OCI-LY3 (cell line): ENCODE results near the gene CEACAM8.
"Not testable (repeated sequence)": the region's sequence is repeated elsewhere in the genome, so short reads cannot be mapped to it uniquely, and the experiment has no call there.

ENCODE experiments used
- H2AFZ ChIP-seq: fragments of 200-600, 300-600 bp; shearing (Covaris generic); 2 replicates; pipeline ENCODE4 v1.6.0; 2014; ENCODE audit warnings: antibody characterized with exemption, low read depth, low read length
- H3K27ac ChIP-seq: fragments of 200-600, 300-600 bp; sonication (generic); 2 replicates; pipeline ENCODE4 v1.5.1; 2014; ENCODE audit warnings: mild to moderate bottlenecking, low read length, moderate library complexity, mixed read lengths
- H3K27me3 ChIP-seq: fragments of 200-600, 300-600 bp; sonication (generic); 2 replicates; pipeline ENCODE4 v1.6.1; 2014; ENCODE audit warnings: low read depth, low read length, mixed read lengths
- H3K36me3 ChIP-seq: fragments of 200-600, 300-600 bp; sonication (generic); replicated peaks from 2 replicates; pipeline ENCODE3; 2014; ENCODE audit warnings: low read depth, low read length, mixed read lengths
- H3K4me1 ChIP-seq: fragments of 300-600, 200-600 bp; sonication (generic); 2 replicates; pipeline ENCODE4 v1.6.1; 2014; ENCODE audit warnings: low read length, mixed read lengths
- H3K4me2 ChIP-seq: fragments of 200-600, 300-600 bp; sonication (generic); 2 replicates; pipeline ENCODE4 v1.6.1; 2014; ENCODE audit warnings: low read length, mixed read lengths
- H3K4me3 ChIP-seq: fragments of 300-600, 200-600 bp; sonication (generic); 2 replicates; pipeline ENCODE4 v1.5.1; 2014; ENCODE audit warnings: antibody characterized with exemption, mild to moderate bottlenecking, low read length, moderate library complexity
- H3K79me2 ChIP-seq: fragments of 300-600, 200-600 bp; shearing (Covaris generic); 2 replicates; pipeline ENCODE4 v1.6.1; 2014; ENCODE audit warnings: mild to moderate bottlenecking, low read length, mixed read lengths
- H3K9ac ChIP-seq: fragments of 300-600, 200-600 bp; shearing (Covaris generic); 2 replicates; pipeline ENCODE4 v1.6.0; 2014; ENCODE audit warnings: mild to moderate bottlenecking, low read length, moderate library complexity
- H3K9me3 ChIP-seq: fragments of 200-600, 300-600 bp; shearing (Covaris generic); 2 replicates; pipeline ENCODE4 v1.6.1; 2014; ENCODE audit warnings: low read length, mixed read lengths; ENCODE audit not compliant: insufficient read depth
- H4K20me1 ChIP-seq: fragments of 200-600, 300-600 bp; sonication (generic); 2 replicates; pipeline ENCODE4 v1.6.1; 2016; ENCODE audit warnings: low read length, mixed read lengths; ENCODE audit not compliant: insufficient read depth
- CTCF ChIP-seq: fragments of 200-600, 300-600 bp; sonication (generic); IDR thresholded peaks from 2 replicates; pipeline ENCODE4 v1.5.1; 2014; ENCODE audit warnings: antibody characterized with exemption, low read length, low read depth
- EZH2phosphoT487 ChIP-seq: fragments of 200-600 bp; shearing (Covaris generic); IDR thresholded peaks from 2 replicates; pipeline ENCODE4 v1.6.1; 2018; ENCODE audit warnings: antibody characterized with exemption, mixed run types, low read depth

The CEACAM8 gene

DNA sequence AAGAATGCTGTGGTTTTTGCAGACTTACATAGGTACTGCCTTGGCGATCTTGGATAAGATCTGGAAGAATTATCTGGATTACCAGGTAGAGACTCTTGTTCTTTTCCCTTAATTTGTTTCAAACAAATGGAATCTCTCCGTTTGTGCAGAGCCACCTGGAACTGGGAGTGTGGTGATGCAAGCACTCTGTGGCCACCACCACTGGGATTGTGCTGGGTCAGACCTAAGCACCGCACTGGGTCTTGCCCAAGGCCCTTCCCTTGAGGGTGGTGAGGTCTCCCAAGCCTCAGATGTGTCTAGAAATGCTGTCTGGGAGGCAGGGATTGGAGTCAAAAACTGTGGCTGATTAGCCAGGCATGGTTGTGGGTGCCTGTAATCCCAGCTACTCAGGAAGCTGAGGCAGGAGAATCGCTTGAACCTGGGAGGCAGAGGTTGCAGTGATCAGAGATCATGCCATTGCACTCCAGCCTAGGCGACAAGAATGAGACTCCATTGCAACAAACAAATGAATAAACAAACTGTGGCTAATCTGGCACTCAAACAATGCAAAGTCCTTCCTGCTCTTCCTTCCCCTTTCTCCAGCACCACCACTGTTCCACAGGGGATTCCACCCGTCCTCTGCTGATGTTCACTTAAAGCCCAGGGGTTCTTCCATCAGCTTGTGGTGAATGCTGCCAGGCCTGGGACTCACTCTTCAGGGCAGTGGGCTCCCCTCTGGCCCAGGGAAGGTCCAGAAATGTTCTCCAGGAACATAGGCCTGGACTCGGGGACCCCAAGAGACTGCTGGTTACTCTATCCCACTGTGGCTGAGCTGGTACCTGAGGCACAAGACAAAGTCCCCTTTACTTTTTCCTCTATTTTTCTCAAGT, 55.6 kb downstream of the CEACAM8 start:
- H3K27me3 ChIP-seq, result peaks cover 33% of the 10 kb centered on the region
- no peaks in the 10 kb centered on the region for H4K20me1 ChIP-seq

GRCh38 chr19:42535276-42535675, 59.4 kb downstream of the CEACAM8 start:
- not testable (repeated sequence) for H3K4me3 ChIP-seq, H3K9me3 ChIP-seq, H4K20me1 ChIP-seq, H3K79me2 ChIP-seq, H3K27ac ChIP-seq, H3K9ac ChIP-seq, H3K36me3 ChIP-seq, H2AFZ ChIP-seq, H3K4me2 ChIP-seq, H3K4me1 ChIP-seq
- H3K27me3 ChIP-seq, result peaks cover 43% of the 10 kb centered on the region

More for the DNA sequence above, 55.6 kb downstream of the CEACAM8 start:
- no peak overlapping the region for H3K4me2 ChIP-seq
- TF ChIP-seq EZH2phosphoT487, result no peak
- no peak for TF ChIP-seq CTCF
- H3K27ac ChIP-seq, result no peak overlapping the region
- no peak overlapping the region for H3K4me3 ChIP-seq
- no peaks in the 10 kb centered on the region for H3K79me2 ChIP-seq
- H3K4me1 ChIP-seq, result no peaks in the 10 kb centered on the region
- no peak overlapping the region for H3K9ac ChIP-seq
- no peaks in the 10 kb centered on the region for H3K9me3 ChIP-seq
- no peak overlapping the region for H2AFZ ChIP-seq
- H3K36me3 ChIP-seq, result no peaks in the 10 kb centered on the region

DNA sequence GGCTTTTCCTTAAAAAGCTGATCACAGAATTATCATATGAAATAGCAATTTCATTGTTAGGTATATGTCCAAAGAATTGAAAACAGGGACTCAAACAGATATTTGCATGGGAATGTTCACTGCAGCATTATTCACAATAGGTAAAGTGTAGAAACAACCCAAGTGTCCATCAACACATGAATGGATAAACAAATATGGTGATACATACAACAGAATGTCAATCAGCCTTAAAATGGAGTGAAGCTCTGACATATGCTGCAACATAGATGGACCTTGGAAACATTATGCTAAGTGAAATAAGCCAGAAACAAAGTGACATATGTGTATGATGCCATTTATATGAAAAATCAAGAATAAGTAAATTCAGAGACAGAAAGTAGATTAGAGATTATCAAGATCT, 60.3 kb downstream of the CEACAM8 start:
- H3K4me1 ChIP-seq, result peaks cover 8% of the 10 kb centered on the region; the same call in 1 of the 2 replicates
- H3K36me3 ChIP-seq, result no peaks in the 10 kb centered on the region
- H4K20me1 ChIP-seq, result no peaks in the 10 kb centered on the region
- H3K9me3 ChIP-seq, result no peaks in the 10 kb centered on the region
- no peak overlapping the region for H3K9ac ChIP-seq
- H3K27ac ChIP-seq, result no peak overlapping the region
- no peaks in the 10 kb centered on the region for H3K79me2 ChIP-seq
- H3K4me3 ChIP-seq, result no peak overlapping the region
- TF ChIP-seq EZH2phosphoT487, result no peak
- no peak for TF ChIP-seq CTCF
- H3K27me3 ChIP-seq, result peaks cover 43% of the 10 kb centered on the region
- no peak overlapping the region for H2AFZ ChIP-seq
- no peak overlapping the region for H3K4me2 ChIP-seq

DNA sequence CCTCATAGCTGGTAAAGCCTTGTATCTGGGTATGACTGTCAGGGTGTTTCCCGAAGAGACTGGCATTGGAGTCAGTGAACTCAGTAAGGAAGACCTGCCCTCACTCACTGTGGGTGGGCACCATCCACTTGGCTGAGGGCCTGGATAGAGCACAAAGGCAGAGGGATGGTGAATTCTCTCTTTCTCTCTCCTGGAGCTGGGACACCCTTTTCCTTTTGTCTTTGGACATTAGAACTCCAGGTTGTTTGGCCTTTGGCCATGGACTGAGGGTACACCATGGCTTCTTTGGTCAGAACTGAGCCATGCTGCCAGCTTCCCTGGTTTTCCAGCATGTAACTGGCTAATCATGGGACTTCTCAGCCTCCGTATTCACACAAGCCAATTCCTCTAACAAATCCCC, 61.8 kb downstream of the CEACAM8 start:
- Histone ChIP-seq H3K36me3 (no peaks in the 10 kb centered on the region), H3K9ac (no peak overlapping the region), H3K27me3 (peaks cover 39% of the 10 kb centered on the region), H3K4me1 (peaks cover 22% of the 10 kb centered on the region), H3K9me3 (no peaks in the 10 kb centered on the region), H3K27ac (no peak overlapping the region), H3K4me2 (no peak overlapping the region), H4K20me1 (no peaks in the 10 kb centered on the region), H2AFZ (no peak overlapping the region), H3K4me3 (no peak overlapping the region), H3K79me2 (no peaks in the 10 kb centered on the region)
- no peak for TF ChIP-seq CTCF
- TF ChIP-seq EZH2phosphoT487, result no peak
